Upper lobe of right lung (tissue), 1 donor: ENCODE data around the gene RPH3AL. TPM values are rescaled to one million over a fixed set of nuclear protein-coding genes. Genes with fewer than 3 reads are reported as not detected.

ENCODE experiments used
- ATAC-seq: fragments of 200-7000 bp; cut with Tn5 transposase; one replicate; pipeline ENCODE4 v1.9.1; 2020; ENCODE audit warnings: mild to moderate bottlenecking, moderate library complexity
- DNase-seq: peaks from one replicate; pipeline ENCODE4 v3.0.0-alpha.2; 2020
- H3K27ac ChIP-seq: fragments of 200-600 bp; one replicate; pipeline ENCODE4 v1.8.0; 2022
- H3K27me3 ChIP-seq: fragments of 200-600 bp; one replicate; pipeline ENCODE4 v1.8.0; 2022; ENCODE audit warnings: mild to moderate bottlenecking
- H3K36me3 ChIP-seq: fragments of 200-600 bp; one replicate; pipeline ENCODE4 v1.8.0; 2022
- H3K4me1 ChIP-seq: fragments of 200-600 bp; one replicate; pipeline ENCODE4 v1.8.0; 2022
- H3K4me3 ChIP-seq: fragments of 200-600 bp; one replicate; pipeline ENCODE4 v1.8.0; 2022; ENCODE audit warnings: mild to moderate bottlenecking
- H3K9me3 ChIP-seq: fragments of 200-600 bp; one replicate; pipeline ENCODE4 v1.8.0; 2022
- CTCF ChIP-seq: fragments of 200-600 bp; IDR thresholded peaks from one replicate; pipeline ENCODE4 v1.8.0; 2022; ENCODE audit warnings: antibody characterized with exemption
- intact Hi-C: fragments of 100-400 bp; cut with DNase I; formaldehyde crosslinking; loops from one replicate; pipeline ENCODE4 v1.11.0; 2022
- total RNA-seq: library from RNA; stranded (reverse); fragmentation: NEBNext Ultra II Directional; extraction: Animal tissue kit (Norgen Biotek cat#: 25700); gene quantifications from one replicate; pipeline ENCODE4 v1.2.1, GENCODE V29; 2021
- donor health status: DM: no; HTN: yes; CAD: no; lungs with severe emphysema.

The RPH3AL gene
- total RNA-seq, 1 donor from 2014 or later: 33.3 TPM

GRCh38 chr17:258906-259305 is 93.7 kb downstream of the RPH3AL start:
- H3K36me3 ChIP-seq: no peaks in the 10 kb centered on the region
- no peaks in the 10 kb centered on the region for H3K4me1 ChIP-seq
- H3K4me3 ChIP-seq: no peak overlapping the region
- intact Hi-C loops: no loop called here
- H3K27ac ChIP-seq: no peak overlapping the region
- ATAC-seq (peak; percentile 29), DNase-seq (no peak)
- H3K9me3 ChIP-seq: no peaks in the 10 kb centered on the region
- no peak for TF ChIP-seq CTCF
- no peaks in the 10 kb centered on the region for H3K27me3 ChIP-seq

GRCh38 chr17:258045-258734 is 94.4 kb downstream of the RPH3AL start:
- H3K4me1 ChIP-seq: no peaks in the 10 kb centered on the region
- ATAC-seq (peak; percentile 35), DNase-seq (peak; percentile 43)
- no peaks in the 10 kb centered on the region for H3K36me3 ChIP-seq
- intact Hi-C loops: no loop called here
- no peak overlapping the region for H3K27ac ChIP-seq
- H3K27me3 ChIP-seq: no peaks in the 10 kb centered on the region
- TF ChIP-seq CTCF: no peak
- no peak overlapping the region for H3K4me3 ChIP-seq
- no peaks in the 10 kb centered on the region for H3K9me3 ChIP-seq

GRCh38 chr17:253091-253846 is 99.3 kb downstream of the RPH3AL start:
- intact Hi-C loops: no loop called here
- no peaks in the 10 kb centered on the region for H3K27me3 ChIP-seq
- DNase-seq (peak; percentile 46), ATAC-seq (peak; percentile 30)
- no peak for TF ChIP-seq CTCF
- no peak overlapping the region for H3K4me3 ChIP-seq
- H3K27ac ChIP-seq: no peak overlapping the region
- no peaks in the 10 kb centered on the region for H3K36me3 ChIP-seq
- H3K4me1 ChIP-seq: peaks cover 3% of the 10 kb centered on the region
- H3K9me3 ChIP-seq: no peaks in the 10 kb centered on the region

- ATAC-seq: no peak
- peak; percentile 38 for DNase-seq
- Histone ChIP-seq H3K4me3 (no peak overlapping the region), H3K36me3 (no peaks in the 10 kb centered on the region), H3K27ac (no peak overlapping the region), H3K27me3 (no peaks in the 10 kb centered on the region), H3K9me3 (no peaks in the 10 kb centered on the region), H3K4me1 (peaks cover 9% of the 10 kb centered on the region)
- intact Hi-C loops: no loop called here
- TF ChIP-seq CTCF: no peak
These were observed 100.2 kb downstream of the RPH3AL start for GRCh38 chr17:252456-252855.

GRCh38 chr17:251531-251930 is 101.1 kb downstream of the RPH3AL start:
- no peaks in the 10 kb centered on the region for H3K9me3 ChIP-seq
- no peak overlapping the region for H3K27ac ChIP-seq
- no peak for TF ChIP-seq CTCF
- H3K4me3 ChIP-seq: no peak overlapping the region
- peaks cover 9% of the 10 kb centered on the region for H3K4me1 ChIP-seq
- ATAC-seq: no peak
- peak; percentile 53 for DNase-seq
- no peaks in the 10 kb centered on the region for H3K36me3 ChIP-seq
- intact Hi-C loops: no loop called here
- H3K27me3 ChIP-seq: no peaks in the 10 kb centered on the region
